Ovary (tissue), 9 donors: Measurements from ENCODE around the gene MTHFD2. TPM values are rescaled to one million over a fixed set of nuclear protein-coding genes. Genes with fewer than 3 reads are reported as not detected.

Experiments
- DNase-seq, 5 donors: peaks; one replicate each; pipeline ENCODE4 v3.0.0-alpha.2; 2019 to 2020
- H3K27ac ChIP-seq, 2 donors: fragments of 200-600 bp; one replicate each; pipeline versions ENCODE4 v1.5.1 to v1.8.0; 2019 to 2022
- H3K27me3 ChIP-seq: fragments of 200-600 bp; one replicate; pipeline ENCODE4 v1.8.0; 2022
- H3K36me3 ChIP-seq: fragments of 200-600 bp; sonication (generic); one replicate; pipeline ENCODE4 v1.5.1; 2019
- H3K4me1 ChIP-seq: one replicate; pipeline ENCODE4 v1.8.1; 2013; ENCODE audit warnings: mild to moderate bottlenecking, moderate library complexity; ENCODE audit not compliant: insufficient read depth
- H3K4me3 ChIP-seq: fragments of 200-600 bp; sonication (generic); one replicate; pipeline ENCODE4 v1.5.1; 2017
- H3K9me3 ChIP-seq, 2 donors: fragments of 200-600 bp in 1 of 2; sonication (generic) in 1 of 2; one replicate each; pipeline versions ENCODE4 v1.5.1 to v1.8.1; 2013 to 2019; ENCODE audit warnings: mild to moderate bottlenecking in 1 of 2, moderate library complexity in 1 of 2
- EP300 ChIP-seq: sonication (generic); formaldehyde crosslinking; IDR thresholded peaks from one replicate; pipeline ENCODE4 v1.6.1; 2017; ENCODE audit warnings: antibody characterized with exemption
- POLR2A ChIP-seq: fragments of 450-650 bp; IDR thresholded peaks from one replicate; pipeline ENCODE4 v1.6.1; 2017; ENCODE audit warnings: antibody characterized with exemption, mild to moderate bottlenecking, moderate library complexity
- WGBS, 3 donors: extraction: QIAGEN DNeasy Blood & Tissue Kit in 1 of 3; methylation state at CpG; one replicate each; pipeline versions ENCODE4 v1.1.5 to v1.1.7; 2013 to 2017; 5-methylcytosine and 5-hydroxymethylcytosine counted together
- intact Hi-C, 4 donors: fragments of 100-400 bp; cut with DNase I; formaldehyde crosslinking; loops; one replicate each; pipeline versions ENCODE4 v1.11.0 to v1.15.1; 2022 to 2023
- polyA plus RNA-seq, 2 donors: library from polyadenylated mRNA; stranded (reverse); fragments of 200-250 nt in 1 of 2; fragments of 350-450 nt in 1 of 2; fragmentation: Illumina TruSeq in 1 of 2; extraction: RNeasy Lipid Tissue Mini Kit (QIAGEN cat#74804) in 1 of 2; gene quantifications; one replicate each; pipeline ENCODE4 v1.2.3, GENCODE V29; 2013 to 2014
- total RNA-seq, 7 donors: library from RNA; depleted of rRNA in 2 of 7; stranded (reverse); fragments of >200 nt in 2 of 7; fragmentation: NEBNext Ultra II Directional in 3 of 7; extraction: Animal tissue kit (Norgen Biotek cat#: 25700) in 3 of 7; gene quantifications; one replicate each; pipeline versions ENCODE4 v1.1.0 to v1.2.4, GENCODE V29; 2016 to 2023
- TF ChIP-seq, protein P1 (sequence below), 3 donors: fragments of 450-650 bp in 2 of 3; fragments of 200-600 bp in 1 of 3; IDR thresholded peaks; one replicate each; pipeline versions ENCODE4 v1.5.1 to v1.8.0; 2016 to 2022; ENCODE audit warnings: antibody characterized with exemption in 3 of 3, mild to moderate bottlenecking in 1 of 3
- donor health status: DM: no; HTN: no; CAD: no; lungs with moderate emphysema.
- donor health status: DM: no; HTN: no; CAD: no.
- donor health status: Bipolar disorder and iron deficiency.
- donor health status: DM: yes; HTN: yes; CAD: no.
- donor health status: DM: no; HTN: no; CAD: no.
- donor health status: DM: yes; HTN: yes; CAD: no.

The MTHFD2 gene
- total and polyA plus RNA-seq, 9 donors: 6.5 to 229 (median 22.3) TPM

DNA sequence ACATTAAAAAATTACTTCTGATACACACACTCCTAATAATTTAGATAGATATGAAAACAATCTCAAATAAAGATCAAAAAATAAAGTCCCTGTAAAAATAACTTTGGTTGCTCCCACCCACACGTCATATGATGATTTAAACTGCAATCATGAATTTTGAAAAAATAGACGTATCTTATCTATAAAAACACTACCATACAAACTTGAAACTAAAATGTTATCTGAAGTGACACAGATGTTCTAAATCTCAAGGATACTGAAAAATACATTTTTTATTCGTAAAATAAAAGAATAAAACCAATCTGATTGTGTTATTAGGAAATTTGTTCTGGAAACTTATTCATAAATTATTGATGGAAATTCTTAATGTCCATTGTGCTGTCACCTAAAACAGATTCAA lies 42.6 kb upstream of the MTHFD2 start:
- Histone ChIP-seq H3K9me3 (no peaks in the 10 kb centered on the region), H3K4me3 (no peak overlapping the region), H3K27ac (no peak overlapping the region), H3K4me1 (no peaks in the 10 kb centered on the region), H3K36me3 (no peaks in the 10 kb centered on the region), H3K27me3 (no peaks in the 10 kb centered on the region)
- TF ChIP-seq EP300: no peak
- no peak for TF ChIP-seq POLR2A
- TF ChIP-seq, protein P1, sequence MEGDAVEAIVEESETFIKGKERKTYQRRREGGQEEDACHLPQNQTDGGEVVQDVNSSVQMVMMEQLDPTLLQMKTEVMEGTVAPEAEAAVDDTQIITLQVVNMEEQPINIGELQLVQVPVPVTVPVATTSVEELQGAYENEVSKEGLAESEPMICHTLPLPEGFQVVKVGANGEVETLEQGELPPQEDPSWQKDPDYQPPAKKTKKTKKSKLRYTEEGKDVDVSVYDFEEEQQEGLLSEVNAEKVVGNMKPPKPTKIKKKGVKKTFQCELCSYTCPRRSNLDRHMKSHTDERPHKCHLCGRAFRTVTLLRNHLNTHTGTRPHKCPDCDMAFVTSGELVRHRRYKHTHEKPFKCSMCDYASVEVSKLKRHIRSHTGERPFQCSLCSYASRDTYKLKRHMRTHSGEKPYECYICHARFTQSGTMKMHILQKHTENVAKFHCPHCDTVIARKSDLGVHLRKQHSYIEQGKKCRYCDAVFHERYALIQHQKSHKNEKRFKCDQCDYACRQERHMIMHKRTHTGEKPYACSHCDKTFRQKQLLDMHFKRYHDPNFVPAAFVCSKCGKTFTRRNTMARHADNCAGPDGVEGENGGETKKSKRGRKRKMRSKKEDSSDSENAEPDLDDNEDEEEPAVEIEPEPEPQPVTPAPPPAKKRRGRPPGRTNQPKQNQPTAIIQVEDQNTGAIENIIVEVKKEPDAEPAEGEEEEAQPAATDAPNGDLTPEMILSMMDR (IDR thresholded peaks at IDR 0.05): no peak
- intact Hi-C loops: no loop called here
- DNase-seq: no peak
- WGBS, 3 donors: 44 to 63% (median 57%) methylated on average over 3 of the region's 3 CpGs

DNA sequence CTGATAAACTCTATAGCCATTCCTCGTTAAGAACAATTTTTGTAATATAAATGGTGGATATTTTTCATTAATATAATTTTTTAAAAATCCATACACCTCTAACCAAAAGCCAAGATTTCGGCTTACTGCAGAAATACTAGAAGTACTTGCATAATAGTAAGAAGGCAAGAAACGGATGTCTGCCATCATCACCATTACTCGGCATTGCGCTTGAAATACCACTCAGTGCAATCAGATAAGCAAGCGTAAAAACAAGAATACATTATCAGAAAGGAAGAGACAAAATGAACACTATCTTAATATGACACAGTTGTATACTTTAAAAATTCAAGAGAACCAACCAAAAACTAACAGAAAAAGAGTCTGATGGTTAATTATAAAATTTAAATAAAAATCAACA lies 35.5 kb upstream of the MTHFD2 start:
- H3K4me1 ChIP-seq: no peaks in the 10 kb centered on the region
- no peak for DNase-seq
- no peaks in the 10 kb centered on the region for H3K9me3 ChIP-seq
- no peak overlapping the region for H3K27ac ChIP-seq
- intact Hi-C loops: no loop called here
- 90 to 94% (median 92%) methylated on average over 6 of the region's 6 CpGs for WGBS, 3 donors
- TF ChIP-seq EP300 (no peak), POLR2A (no peak)
- TF ChIP-seq, protein P1 (IDR thresholded peaks at IDR 0.05): no peak
- no peaks in the 10 kb centered on the region for H3K36me3 ChIP-seq
- no peak overlapping the region for H3K4me3 ChIP-seq
- no peaks in the 10 kb centered on the region for H3K27me3 ChIP-seq

DNA sequence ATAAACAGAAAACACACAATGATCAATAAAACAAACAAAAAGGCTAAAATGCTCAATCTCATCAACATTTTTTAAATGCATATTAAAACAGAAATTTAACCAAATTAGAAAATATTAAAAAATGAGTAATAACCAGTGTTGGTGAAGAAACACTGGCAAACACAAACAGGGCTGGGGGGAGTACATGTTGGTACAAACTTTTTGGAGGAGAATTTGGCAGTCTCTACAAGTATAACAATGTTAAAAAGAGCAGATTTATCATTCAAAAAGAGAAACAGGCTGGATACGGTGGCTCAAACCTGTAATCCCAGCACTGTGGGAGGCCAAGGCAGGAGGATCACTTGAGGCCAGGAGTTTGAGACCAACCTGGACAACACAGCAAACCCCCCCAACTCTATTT lies 33.7 kb upstream of the MTHFD2 start:
- H3K27me3 ChIP-seq: no peaks in the 10 kb centered on the region

DNA sequence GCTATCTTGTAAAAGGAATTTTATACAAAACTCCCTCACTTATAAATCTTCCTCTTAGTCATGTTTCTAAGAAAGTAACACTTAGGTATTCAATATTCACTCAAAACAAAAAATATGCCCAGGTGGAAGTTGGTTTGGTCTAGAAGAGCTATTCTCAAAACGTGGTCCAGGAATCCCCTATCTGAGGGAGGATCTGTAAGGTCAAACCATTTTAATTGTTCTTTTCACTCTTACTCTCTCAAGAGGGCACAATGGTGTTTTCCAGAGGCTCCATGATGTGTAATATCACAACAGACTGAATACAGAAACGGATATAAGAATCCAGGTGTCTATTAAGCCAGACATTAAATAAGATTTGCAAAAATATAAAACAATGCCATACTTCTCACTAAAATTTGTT lies 29.7 kb upstream of the MTHFD2 start:
- Histone ChIP-seq H3K4me3 (no peak overlapping the region), H3K27me3 (no peaks in the 10 kb centered on the region), H3K27ac (no peak overlapping the region), H3K36me3 (no peaks in the 10 kb centered on the region), H3K4me1 (no peaks in the 10 kb centered on the region), H3K9me3 (no peaks in the 10 kb centered on the region)
- 39 to 47% (median 45%) methylated on average over 2 of the region's 2 CpGs for WGBS, 3 donors
- intact Hi-C loops: no loop called here
- no peak for DNase-seq
- no peak for TF ChIP-seq EP300
- TF ChIP-seq, protein P1 (IDR thresholded peaks at IDR 0.05): no peak
- TF ChIP-seq POLR2A: no peak

More for the DNA sequence above, 33.7 kb upstream of the MTHFD2 start:
- TF ChIP-seq, protein P1 (IDR thresholded peaks at IDR 0.05): no peak
- TF ChIP-seq EP300: no peak
- TF ChIP-seq POLR2A: no peak
- 95 to 97% (median 96%) methylated on average over 1 of the region's 1 CpG for WGBS, 3 donors
- no peaks in the 10 kb centered on the region for H3K4me1 ChIP-seq
- H3K36me3 ChIP-seq: no peaks in the 10 kb centered on the region
- intact Hi-C loops: no loop called here
- DNase-seq: no peak
- H3K27ac ChIP-seq: no peak overlapping the region
- no peaks in the 10 kb centered on the region for H3K9me3 ChIP-seq
- H3K4me3 ChIP-seq: no peak overlapping the region

DNA sequence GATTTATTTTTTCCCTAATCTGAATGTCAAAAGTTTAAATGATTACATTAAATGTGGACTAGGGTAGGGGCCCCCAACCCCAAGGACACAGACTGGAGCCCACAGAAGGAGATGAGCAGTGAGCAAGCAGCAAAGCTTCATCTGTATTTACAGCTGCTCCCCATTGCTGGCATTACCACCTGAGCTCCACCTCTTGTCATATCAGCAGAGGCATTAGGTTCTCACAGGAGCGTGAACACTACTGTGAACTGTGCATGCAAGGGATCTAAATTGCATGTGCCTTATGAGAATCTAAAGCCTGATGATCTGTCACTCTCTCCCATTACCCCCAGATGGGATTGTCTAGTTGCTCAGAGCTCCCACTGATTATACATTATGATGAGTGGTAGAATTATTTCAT lies 23.5 kb upstream of the MTHFD2 start:
- intact Hi-C loops: no loop called here
- H3K36me3 ChIP-seq: no peaks in the 10 kb centered on the region
- H3K9me3 ChIP-seq: no peaks in the 10 kb centered on the region
- TF ChIP-seq, protein P1 (IDR thresholded peaks at IDR 0.05): no peak
- no peak for TF ChIP-seq EP300
- no peak for TF ChIP-seq POLR2A
- H3K27me3 ChIP-seq: no peaks in the 10 kb centered on the region
- no peak for DNase-seq
- 86 to 96% (median 95%) methylated on average over 1 of the region's 1 CpG for WGBS, 3 donors
- no peak overlapping the region for H3K27ac ChIP-seq
- H3K4me3 ChIP-seq: no peak overlapping the region
- peaks cover 11% of the 10 kb centered on the region for H3K4me1 ChIP-seq
